ENCODE results near the gene ETV3.
A peak's percentile ranks its signal among the peaks of the same experiment; 100 is the strongest.

The ETV3 gene

DNA sequence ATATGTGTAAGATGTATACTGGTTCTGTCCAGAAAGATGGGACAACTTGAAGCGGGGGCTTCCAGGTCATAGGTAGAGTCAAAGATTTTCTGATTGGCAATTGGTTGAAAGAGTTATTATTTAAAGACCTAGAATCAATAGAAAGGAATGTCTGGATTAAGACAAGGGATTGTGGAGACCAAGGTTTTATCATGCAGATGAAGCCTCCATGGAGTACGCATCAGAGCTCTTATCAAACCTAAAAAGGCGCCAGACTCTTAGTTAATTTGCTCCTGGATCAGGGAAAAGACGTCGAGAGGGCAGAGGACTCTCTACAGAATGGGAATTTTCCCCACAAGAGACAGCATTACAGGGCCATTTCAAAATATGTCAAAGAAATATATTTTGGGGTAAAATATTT lies 23.7 kb upstream of the ETV3 start:
- no peak for DNase-seq (ENCODE audit: low spot score)

- DNase-seq (ENCODE audit: low spot score), result no peak
Measured at GRCh38 chr1:157158967-157159366, 20.8 kb upstream of the ETV3 start.

- no peak for DNase-seq (ENCODE audit: low spot score)
Measured at GRCh38 chr1:157157501-157158190, 19.5 kb upstream of the ETV3 start.

DNA sequence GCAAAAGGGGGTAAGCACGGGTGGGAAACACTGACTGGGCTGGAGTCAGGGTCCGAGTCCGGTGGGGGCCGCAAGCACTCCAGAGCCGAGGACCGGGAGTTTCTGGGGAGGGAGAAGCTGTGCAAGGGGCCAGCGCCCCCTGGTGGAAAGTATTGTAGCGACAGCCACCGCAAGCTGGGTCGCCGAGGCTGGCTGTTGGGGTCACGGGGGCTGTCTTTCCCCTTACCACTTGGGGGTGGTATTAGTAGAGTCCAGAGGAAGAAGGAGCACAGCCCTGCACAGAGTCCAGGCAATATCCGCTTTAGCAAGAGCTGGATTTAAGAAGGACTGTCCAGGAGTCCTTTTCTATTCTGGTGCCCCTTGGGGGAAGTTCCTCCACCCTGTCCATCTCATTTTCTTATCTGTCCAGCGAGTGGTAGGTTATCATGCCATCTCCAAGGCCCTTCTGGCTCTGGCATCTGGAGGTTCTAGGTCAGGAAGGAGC lies 17.9 kb upstream of the ETV3 start:
- DNase-seq (ENCODE audit: low spot score), result peak; percentile 88

DNA sequence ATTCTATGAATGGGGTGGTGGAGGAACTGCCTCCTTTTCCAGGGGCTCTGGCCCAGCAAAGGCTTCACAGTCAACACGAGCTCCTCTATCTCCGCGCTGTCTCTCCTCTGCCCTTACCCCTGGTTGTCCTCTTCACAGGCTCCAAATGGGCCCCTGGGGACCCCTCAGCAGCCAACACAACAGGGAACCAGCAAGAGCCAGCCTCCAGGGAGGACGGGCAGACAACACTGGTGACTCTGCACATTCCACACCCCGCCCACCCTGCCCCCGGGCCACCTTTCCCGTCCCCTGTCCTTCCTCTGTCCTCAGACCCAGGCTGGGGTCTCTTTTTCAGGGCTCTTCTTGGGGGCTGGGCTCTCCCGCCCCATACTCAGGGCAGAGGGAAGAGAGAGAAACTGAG lies 17.5 kb upstream of the ETV3 start:
- no peak for DNase-seq (ENCODE audit: low spot score)

- no peak for DNase-seq (ENCODE audit: low spot score)
Measured at GRCh38 chr1:157154940-157155514, 16.8 kb upstream of the ETV3 start.

DNA sequence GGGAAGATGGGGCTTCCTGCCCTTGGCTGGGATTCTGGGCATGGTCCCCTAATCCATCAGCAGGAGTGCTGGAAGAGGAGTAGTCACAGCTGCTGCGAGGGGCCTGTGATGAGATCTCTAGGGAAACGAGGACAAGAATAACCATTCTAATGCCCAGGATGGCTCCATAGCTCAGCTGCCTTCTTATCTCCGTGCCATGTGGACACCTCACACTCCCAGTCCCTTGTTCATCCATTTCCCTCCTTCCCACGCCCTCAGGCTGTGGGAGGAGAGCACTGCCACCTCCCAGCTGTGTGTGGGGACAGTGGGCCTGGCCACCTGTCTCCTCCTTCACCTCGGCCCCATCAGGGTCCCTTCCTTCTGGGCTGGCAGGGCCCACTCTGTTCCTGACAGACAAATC lies 16.1 kb upstream of the ETV3 start:
- no peak for DNase-seq (ENCODE audit: low spot score)

DNA sequence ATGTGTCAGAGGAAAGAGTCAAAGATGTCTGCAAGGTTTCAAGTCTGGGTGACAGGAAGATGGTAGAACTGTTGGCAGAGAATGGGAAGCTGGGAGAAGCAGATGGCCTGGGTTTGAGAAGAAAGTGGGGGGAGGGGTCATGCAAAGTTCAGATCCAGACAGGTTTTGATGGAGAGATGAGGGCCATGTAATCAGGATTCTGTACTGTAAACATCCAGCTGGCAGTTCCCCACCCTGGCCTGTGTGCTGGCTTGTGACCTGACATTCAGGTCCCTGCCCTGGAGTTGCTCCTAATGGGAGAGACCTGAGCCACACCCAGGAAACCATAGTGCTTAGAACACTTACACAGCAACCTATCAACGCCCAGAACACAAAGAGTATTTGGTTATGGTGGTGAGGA lies 15.6 kb upstream of the ETV3 start:
- DNase-seq (ENCODE audit: low spot score), result no peak

- no peak for DNase-seq (ENCODE audit: low spot score)
Measured at GRCh38 chr1:157152510-157152909, 14.3 kb upstream of the ETV3 start.

DNA sequence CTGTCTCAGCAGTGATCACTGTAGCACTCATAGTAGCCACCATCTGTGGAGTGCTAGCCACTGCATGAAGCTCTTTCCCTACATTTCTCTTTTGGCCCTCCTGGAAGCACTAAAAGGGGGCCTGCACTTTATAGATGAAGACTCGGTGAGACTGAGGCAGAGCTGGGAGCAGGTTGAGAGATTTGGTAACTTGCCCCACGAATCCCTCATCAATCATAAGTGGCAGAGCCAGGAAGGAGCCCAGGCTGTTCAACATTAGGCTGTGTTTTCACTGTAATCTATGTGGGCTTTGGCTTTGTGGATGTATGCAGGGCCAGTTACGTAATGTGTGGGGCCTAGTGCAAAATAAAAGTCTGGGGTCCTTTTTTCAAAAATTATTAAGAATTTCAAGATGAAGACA lies 13.3 kb upstream of the ETV3 start:
- no peak for DNase-seq (ENCODE audit: low spot score)

DNA sequence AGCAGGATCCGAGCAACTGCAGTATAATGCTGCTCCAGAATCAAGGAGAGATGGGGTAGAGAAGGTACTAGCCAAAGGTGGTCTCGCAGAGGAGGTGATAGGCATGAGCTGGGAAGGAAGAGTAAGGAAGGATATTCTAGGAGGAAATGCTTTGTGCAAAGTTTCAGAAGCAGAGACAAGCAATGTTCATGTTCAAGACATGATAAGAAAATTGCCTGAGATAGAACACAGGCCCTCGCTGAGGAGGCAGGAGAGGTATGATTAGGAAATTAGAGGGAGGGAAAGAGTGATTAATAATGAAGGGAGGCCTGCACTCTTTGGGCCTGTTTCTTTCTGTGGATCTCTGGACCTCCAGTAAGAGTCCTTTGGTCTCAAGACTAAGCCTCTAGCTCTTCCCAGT lies 12.9 kb upstream of the ETV3 start:
- DNase-seq (ENCODE audit: low spot score), result no peak

- no peak for DNase-seq (ENCODE audit: low spot score)
Measured at GRCh38 chr1:157150631-157151030, 12.4 kb upstream of the ETV3 start.

DNA sequence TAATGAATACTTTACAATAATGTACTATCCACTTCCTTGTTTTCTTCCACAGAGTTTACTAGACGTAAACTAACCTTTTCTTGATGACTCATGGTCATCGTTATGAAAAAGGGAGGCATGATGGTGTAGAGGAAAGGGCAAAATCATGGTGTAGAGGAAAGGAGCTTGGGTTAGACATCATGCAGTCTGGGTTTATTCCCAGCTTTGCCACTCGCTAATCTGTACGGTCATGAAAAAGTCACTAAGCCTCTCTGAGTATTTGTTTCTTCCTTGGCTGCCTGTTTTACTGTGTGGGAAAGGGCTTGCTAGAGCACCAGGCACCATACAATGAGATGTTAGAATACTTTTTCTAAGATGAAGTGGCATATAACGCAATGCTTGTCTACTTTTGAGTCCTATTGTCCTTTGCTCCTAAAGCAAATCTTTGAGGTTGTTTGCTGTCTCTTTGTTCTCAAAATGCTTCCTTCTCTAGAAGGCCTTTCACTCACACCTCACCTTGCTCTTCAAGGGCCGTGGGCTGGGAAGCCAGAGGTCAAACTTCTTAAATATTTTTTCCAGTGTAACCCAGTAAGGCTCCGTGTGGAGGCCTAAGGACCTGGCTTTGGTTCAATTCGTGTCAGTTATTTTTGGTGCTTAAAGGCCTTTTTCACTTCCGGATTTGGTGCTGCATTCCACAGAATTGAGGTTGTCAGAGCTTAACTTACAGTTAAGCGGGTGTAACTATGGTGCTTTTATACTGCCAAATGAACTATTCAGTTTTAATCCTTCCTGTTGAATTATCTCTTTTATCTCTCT lies 9.9 kb upstream of the ETV3 start:
- no peak for DNase-seq (ENCODE audit: low spot score)

DNA sequence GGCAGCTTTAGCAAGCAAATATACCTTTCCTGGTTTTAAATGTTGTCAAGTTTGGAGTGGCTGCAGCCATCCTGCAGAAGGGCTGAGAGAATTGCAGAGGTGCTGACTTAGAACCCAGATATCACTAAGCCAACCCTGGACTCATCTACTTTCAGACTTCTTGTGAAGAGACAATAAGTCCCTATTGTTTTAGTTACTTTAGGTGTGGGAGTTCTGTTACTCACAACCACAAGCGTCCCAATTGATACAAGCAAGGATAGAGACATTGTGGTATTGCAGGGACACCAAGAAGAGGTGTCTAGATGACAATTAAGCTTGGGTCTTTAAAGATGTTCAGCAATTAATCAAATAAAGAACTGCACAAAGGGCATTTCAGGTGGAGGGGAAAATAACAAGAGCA lies 8.8 kb upstream of the ETV3 start:
- DNase-seq (ENCODE audit: low spot score), result no peak

GRCh38 chr1:157146244-157146643 lies 8.0 kb upstream of the ETV3 start:
- no peak for DNase-seq (ENCODE audit: low spot score)

DNA sequence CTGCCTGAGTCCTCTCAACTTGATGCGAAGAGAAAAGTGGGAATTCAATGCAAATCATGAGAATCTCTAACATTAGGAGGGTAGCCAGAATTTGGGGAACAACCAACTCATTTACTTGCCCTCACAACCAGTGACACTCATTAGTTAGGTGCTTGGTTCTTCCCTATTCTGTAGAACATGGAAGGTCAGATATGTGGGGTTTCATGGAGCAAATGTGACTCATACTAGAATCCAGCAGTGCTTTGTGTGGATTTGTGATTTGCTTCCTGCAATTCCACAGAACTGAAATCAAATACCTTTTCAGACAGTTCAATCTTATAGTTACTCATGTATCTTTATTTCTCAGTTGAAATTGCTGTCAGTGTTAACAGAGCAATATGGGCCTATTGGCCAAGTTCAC lies 6.9 kb upstream of the ETV3 start:
- no peak for DNase-seq (ENCODE audit: low spot score)

GRCh38 chr1:157144509-157144908 lies 6.3 kb upstream of the ETV3 start:
- DNase-seq (ENCODE audit: low spot score), result no peak

DNA sequence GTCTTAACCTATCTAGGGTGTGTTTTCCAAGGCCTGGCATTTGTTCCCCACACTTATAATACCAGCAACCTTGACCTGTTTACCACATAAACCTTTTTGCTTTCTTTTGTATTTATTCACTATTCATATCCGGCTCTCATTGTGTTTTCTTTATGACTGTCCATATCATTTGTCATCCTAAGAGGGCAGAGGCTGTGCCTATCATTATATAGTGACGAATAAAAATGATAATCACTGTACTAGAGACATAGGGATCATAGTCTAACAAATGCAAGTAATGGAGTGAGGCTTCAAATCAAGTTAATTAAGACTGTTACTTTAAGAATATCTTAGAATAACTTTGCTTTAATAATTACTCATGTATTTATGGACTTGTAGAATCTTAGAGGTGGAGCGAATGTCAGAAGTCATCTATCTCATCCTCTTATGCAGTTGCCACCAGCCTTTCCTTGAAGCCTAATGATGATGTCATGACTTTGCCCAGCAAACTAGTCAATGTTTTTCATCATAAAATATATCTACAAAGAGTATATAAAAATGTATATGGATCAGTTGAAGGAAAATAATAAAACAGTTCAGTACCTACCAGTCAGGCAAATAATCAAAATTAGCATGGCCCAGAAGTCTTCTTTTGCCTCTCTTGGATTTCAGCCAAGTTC lies 4.7 kb upstream of the ETV3 start:
- no peak for DNase-seq (ENCODE audit: low spot score)

GRCh38 chr1:157142201-157142600 lies 4.0 kb upstream of the ETV3 start:
- no peak for DNase-seq (ENCODE audit: low spot score)

DNA sequence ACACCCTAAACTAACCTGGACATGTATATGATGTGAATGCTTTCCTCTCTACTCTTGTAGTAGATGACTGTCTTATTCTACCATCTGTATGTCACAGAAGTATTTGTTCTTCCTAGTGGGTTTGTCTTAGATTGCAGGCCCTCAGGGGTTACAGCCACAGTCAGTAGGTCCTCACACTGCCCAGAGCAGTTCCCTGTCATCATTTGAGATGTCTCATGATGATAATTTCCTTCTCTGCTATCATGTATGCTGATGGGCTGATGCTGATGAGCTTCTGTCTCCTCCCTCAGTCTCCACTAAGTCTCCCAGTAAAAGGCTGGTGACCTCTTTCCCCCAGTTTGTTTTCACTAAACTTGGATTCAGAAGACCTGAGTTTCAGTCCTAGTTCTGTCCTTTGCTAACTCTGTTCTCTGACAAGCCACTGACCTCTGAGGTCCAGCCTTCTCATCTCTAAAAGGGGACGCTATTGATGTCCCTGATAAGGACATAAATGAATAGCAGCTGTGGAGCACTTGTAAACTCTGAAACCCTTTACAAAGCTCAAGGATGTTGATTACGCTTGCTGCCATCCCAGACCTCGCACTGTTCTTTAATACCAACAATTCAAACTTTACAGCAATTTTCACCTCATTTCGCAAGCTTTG lies 3.1 kb upstream of the ETV3 start:
- DNase-seq (ENCODE audit: low spot score), result no peak

DNA sequence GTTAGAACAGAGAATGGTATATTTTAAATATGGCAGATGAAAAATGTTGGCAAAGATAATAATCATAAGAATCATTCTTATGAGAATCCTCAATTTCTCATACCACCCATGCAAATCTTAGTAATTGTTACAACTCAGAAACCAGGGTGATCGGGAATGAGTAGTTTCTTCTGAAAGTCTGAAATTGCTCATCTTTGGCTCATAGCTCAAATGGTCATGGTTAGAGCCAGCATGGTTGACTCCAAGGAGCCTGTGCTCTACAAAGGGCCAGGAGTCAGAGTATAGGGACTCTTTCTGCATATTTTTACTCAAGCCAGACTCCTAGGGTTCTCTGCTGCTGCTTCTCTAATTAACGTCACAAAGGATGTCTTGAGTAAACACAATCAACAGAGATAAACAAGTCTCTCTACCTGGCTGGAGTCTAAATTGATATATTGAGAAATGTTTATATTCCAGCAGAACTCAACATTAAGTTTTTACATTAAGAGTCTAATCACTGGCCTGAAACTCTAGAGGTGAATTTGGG lies 1.9 kb upstream of the ETV3 start:
- no peak for DNase-seq (ENCODE audit: low spot score)

Measured in NAMALWA (cell line).